DMS153 treated with DMSO at 0.1 percent for 48 hours (cell line): ENCODE measurements around the gene SLC35A5.

Source experiments
- DNase-seq: peaks from one replicate; lab custom pipeline; 2025; ENCODE audit not compliant: unreplicated experiment; lab: John Stamatoyannopoulos, UW

Gene SLC35A5

GRCh38 chr3:112619295-112619694, 57.5 kb downstream of the SLC35A5 start:
- DNase-seq, result no peak

- DNase-seq, result no peak
Observed at GRCh38 chr3:112623213-112623612, 61.4 kb downstream of the SLC35A5 start.

GRCh38 chr3:112623717-112624116, 61.9 kb downstream of the SLC35A5 start:
- DNase-seq, result no peak

GRCh38 chr3:112627419-112627818, 65.6 kb downstream of the SLC35A5 start:
- no peak for DNase-seq

GRCh38 chr3:112627919-112628466, 66.1 kb downstream of the SLC35A5 start:
- DNase-seq, result peak; percentile 81

GRCh38 chr3:112629425-112629824, 67.6 kb downstream of the SLC35A5 start:
- no peak for DNase-seq

- no peak for DNase-seq
Observed at GRCh38 chr3:112631257-112631656, 69.4 kb downstream of the SLC35A5 start.

- DNase-seq, result no peak
Observed at GRCh38 chr3:112632596-112632995, 70.8 kb downstream of the SLC35A5 start.

GRCh38 chr3:112633191-112633590, 71.3 kb downstream of the SLC35A5 start:
- DNase-seq, result no peak

- DNase-seq, result peak; percentile 51
Observed at GRCh38 chr3:112633757-112634156, 71.9 kb downstream of the SLC35A5 start.

GRCh38 chr3:112634786-112635541, 73.1 kb downstream of the SLC35A5 start:
- peak; percentile 34 for DNase-seq
